Ovary (tissue), 10 donors: ENCODE measurements around the gene ZBTB8A. TPM values are rescaled to one million over a fixed set of nuclear protein-coding genes. Genes with fewer than 3 reads are reported as not detected.

ENCODE experiments used
- DNase-seq, 5 donors: peaks; one replicate each; pipeline ENCODE4 v3.0.0-alpha.2; 2019 to 2020
- H3K27ac ChIP-seq, 2 donors: fragments of 200-600 bp; one replicate each; pipeline versions ENCODE4 v1.5.1 to v1.8.0; 2019 to 2022
- H3K27me3 ChIP-seq: fragments of 200-600 bp; one replicate; pipeline ENCODE4 v1.8.0; 2022
- H3K36me3 ChIP-seq: fragments of 200-600 bp; sonication (generic); one replicate; pipeline ENCODE4 v1.5.1; 2019
- H3K4me1 ChIP-seq: one replicate; pipeline ENCODE4 v1.8.1; 2013; ENCODE audit warnings: mild to moderate bottlenecking, moderate library complexity; ENCODE audit not compliant: insufficient read depth
- H3K4me3 ChIP-seq: fragments of 200-600 bp; sonication (generic); one replicate; pipeline ENCODE4 v1.5.1; 2017
- H3K9me3 ChIP-seq, 2 donors: fragments of 200-600 bp in 1 of 2; sonication (generic) in 1 of 2; one replicate each; pipeline versions ENCODE4 v1.5.1 to v1.8.1; 2013 to 2019; ENCODE audit warnings: mild to moderate bottlenecking in 1 of 2, moderate library complexity in 1 of 2
- EP300 ChIP-seq: sonication (generic); formaldehyde crosslinking; IDR thresholded peaks from one replicate; pipeline ENCODE4 v1.6.1; 2017; ENCODE audit warnings: antibody characterized with exemption
- POLR2A ChIP-seq: fragments of 450-650 bp; IDR thresholded peaks from one replicate; pipeline ENCODE4 v1.6.1; 2017; ENCODE audit warnings: antibody characterized with exemption, mild to moderate bottlenecking, moderate library complexity
- WGBS, 3 donors: extraction: QIAGEN DNeasy Blood & Tissue Kit in 1 of 3; methylation state at CpG; one replicate each; pipeline versions ENCODE4 v1.1.5 to v1.1.7; 2013 to 2017; 5-methylcytosine and 5-hydroxymethylcytosine counted together
- intact Hi-C, 4 donors: fragments of 100-400 bp; cut with DNase I; formaldehyde crosslinking; loops; one replicate each; pipeline versions ENCODE4 v1.11.0 to v1.15.1; 2022 to 2023
- long read RNA-seq, 3 donors: library from polyadenylated mRNA in 2 of 3; unstranded in 2 of 3; transcript quantifications; one replicate each; pipeline ENCODE4 v2.0.0 and lab custom pipeline, GENCODE V29; 2021 to 2026
- polyA plus RNA-seq, 2 donors: library from polyadenylated mRNA; stranded (reverse); fragments of 200-250 nt in 1 of 2; fragments of 350-450 nt in 1 of 2; fragmentation: Illumina TruSeq in 1 of 2; extraction: RNeasy Lipid Tissue Mini Kit (QIAGEN cat#74804) in 1 of 2; gene quantifications; one replicate each; pipeline ENCODE4 v1.2.3, GENCODE V29; 2013 to 2014
- total RNA-seq, 7 donors: library from RNA; depleted of rRNA in 2 of 7; stranded (reverse); fragments of >200 nt in 2 of 7; fragmentation: NEBNext Ultra II Directional in 3 of 7; extraction: Animal tissue kit (Norgen Biotek cat#: 25700) in 3 of 7; gene quantifications; one replicate each; pipeline versions ENCODE4 v1.1.0 to v1.2.4, GENCODE V29; 2016 to 2023
- TF ChIP-seq, protein P1 (sequence below), 3 donors: fragments of 450-650 bp in 2 of 3; fragments of 200-600 bp in 1 of 3; IDR thresholded peaks; one replicate each; pipeline versions ENCODE4 v1.5.1 to v1.8.0; 2016 to 2022; ENCODE audit warnings: antibody characterized with exemption in 3 of 3, mild to moderate bottlenecking in 1 of 3
- donor health status: DM: no; HTN: no; CAD: no; lungs with moderate emphysema.
- donor health status: DM: no; HTN: no; CAD: no.
- donor health status: Bipolar disorder and iron deficiency.
- donor health status: DM: yes; HTN: yes; CAD: no.
- donor health status: DM: no; HTN: no; CAD: no.
- donor health status: DM: yes; HTN: yes; CAD: no.

ZBTB8A gene
- total RNA-seq (10 to 100 TPM in 5 of 7 donors, 1 to 10 TPM in 2; 5.6 to 13.9 (median 11.0) TPM), polyA plus RNA-seq (1 to 10 TPM; 4.5 to 9.0 TPM)
- long read RNA-seq, donor 1, full-length matches to known transcripts, result 48 of 58 reads
- long read RNA-seq, donor 1, partial matches to known transcripts, result 0 of 58 reads
- long read RNA-seq, donor 1, other reads (novel, unspliced or antisense), result 10 of 58 reads
- long read RNA-seq, donor 2, full-length matches to known transcripts, result 3 of 3 reads
- long read RNA-seq, donor 2, partial matches to known transcripts, result 0 of 3 reads
- long read RNA-seq, donor 2, other reads (novel, unspliced or antisense), result 0 of 3 reads
- long read RNA-seq, donor 3, partial matches to known transcripts, result 1 of 3 reads
- long read RNA-seq, donor 3, other reads (novel, unspliced or antisense), result 2 of 3 reads

GRCh38 chr1:32538887-32539583 is at the start of gene ZBTB8A:
TSS of gene ZBTB8A (plus strand) at chr1:32539427. CDS start at chr1:32592932, 53,505 bp downstream.
- Histone ChIP-seq H3K27ac (peak within 1 kb of the TSS in 1 of 2 donors; percentile 63), H3K27me3 (no peaks in the 10 kb centered on the region), H3K36me3 (no peaks in the 10 kb centered on the region), H3K9me3 (no peaks in the 10 kb centered on the region), H3K4me3 (peak within 1 kb of the TSS; percentile 47), H3K4me1 (peaks cover 4% of the 10 kb centered on the region)
- peak; percentile 38 to 63 (median 47) for DNase-seq
- TF ChIP-seq, protein P1, sequence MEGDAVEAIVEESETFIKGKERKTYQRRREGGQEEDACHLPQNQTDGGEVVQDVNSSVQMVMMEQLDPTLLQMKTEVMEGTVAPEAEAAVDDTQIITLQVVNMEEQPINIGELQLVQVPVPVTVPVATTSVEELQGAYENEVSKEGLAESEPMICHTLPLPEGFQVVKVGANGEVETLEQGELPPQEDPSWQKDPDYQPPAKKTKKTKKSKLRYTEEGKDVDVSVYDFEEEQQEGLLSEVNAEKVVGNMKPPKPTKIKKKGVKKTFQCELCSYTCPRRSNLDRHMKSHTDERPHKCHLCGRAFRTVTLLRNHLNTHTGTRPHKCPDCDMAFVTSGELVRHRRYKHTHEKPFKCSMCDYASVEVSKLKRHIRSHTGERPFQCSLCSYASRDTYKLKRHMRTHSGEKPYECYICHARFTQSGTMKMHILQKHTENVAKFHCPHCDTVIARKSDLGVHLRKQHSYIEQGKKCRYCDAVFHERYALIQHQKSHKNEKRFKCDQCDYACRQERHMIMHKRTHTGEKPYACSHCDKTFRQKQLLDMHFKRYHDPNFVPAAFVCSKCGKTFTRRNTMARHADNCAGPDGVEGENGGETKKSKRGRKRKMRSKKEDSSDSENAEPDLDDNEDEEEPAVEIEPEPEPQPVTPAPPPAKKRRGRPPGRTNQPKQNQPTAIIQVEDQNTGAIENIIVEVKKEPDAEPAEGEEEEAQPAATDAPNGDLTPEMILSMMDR (IDR thresholded peaks at IDR 0.05), result no peak
- TF ChIP-seq EP300 (no peak), POLR2A (no peak)
- 0 to 1% (median 0%) methylated on average over 33 of the region's 33 CpGs for WGBS, 3 donors
- intact Hi-C loops, result no loop called here

- WGBS, 3 donors, result 92 to 95% (median 93%) methylated on average over 3 of the region's 3 CpGs
- Histone ChIP-seq H3K9me3 (no peaks in the 10 kb centered on the region), H3K4me3 (no peak overlapping the region), H3K36me3 (no peaks in the 10 kb centered on the region), H3K27me3 (no peaks in the 10 kb centered on the region), H3K27ac (no peak overlapping the region), H3K4me1 (no peaks in the 10 kb centered on the region)
- TF ChIP-seq EP300 (no peak), POLR2A (no peak)
- TF ChIP-seq, protein P1 (IDR thresholded peaks at IDR 0.05), result no peak
- intact Hi-C loops, result no loop called here
- DNase-seq, result no peak
These were observed 49.3 kb upstream of the ZBTB8A start for GRCh38 chr1:32489774-32490454.

DNA sequence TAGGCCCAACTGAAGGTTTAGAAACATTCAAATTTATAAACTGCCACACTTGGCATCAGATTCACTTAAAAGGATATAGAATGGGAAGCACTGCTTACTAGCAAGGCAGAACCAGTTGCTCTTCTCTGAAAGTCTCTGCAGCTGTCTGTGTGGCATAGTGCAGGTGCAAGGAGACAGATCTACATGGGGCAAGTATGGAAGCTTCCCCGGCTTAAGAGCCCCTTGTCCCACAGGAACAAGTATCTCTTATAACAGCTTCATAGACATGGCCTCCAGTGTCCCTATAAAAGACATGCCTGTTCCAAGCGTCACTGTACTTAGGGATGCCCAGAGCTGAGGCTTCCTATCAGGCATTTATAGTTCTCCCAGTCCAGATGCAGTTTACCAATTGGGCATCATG is 47.8 kb upstream of the ZBTB8A start:
- no peaks in the 10 kb centered on the region for H3K27me3 ChIP-seq
- DNase-seq, result no peak
- H3K4me3 ChIP-seq, result no peak overlapping the region
- no peak overlapping the region for H3K27ac ChIP-seq
- no peaks in the 10 kb centered on the region for H3K36me3 ChIP-seq
- no peaks in the 10 kb centered on the region for H3K9me3 ChIP-seq
- intact Hi-C loops, result no loop called here
- H3K4me1 ChIP-seq, result no peaks in the 10 kb centered on the region
- WGBS, 3 donors, result 90 to 99% (median 98%) methylated on average over 2 of the region's 2 CpGs
- TF ChIP-seq POLR2A (no peak), EP300 (no peak)
- TF ChIP-seq, protein P1 (IDR thresholded peaks at IDR 0.05), result no peak

DNA sequence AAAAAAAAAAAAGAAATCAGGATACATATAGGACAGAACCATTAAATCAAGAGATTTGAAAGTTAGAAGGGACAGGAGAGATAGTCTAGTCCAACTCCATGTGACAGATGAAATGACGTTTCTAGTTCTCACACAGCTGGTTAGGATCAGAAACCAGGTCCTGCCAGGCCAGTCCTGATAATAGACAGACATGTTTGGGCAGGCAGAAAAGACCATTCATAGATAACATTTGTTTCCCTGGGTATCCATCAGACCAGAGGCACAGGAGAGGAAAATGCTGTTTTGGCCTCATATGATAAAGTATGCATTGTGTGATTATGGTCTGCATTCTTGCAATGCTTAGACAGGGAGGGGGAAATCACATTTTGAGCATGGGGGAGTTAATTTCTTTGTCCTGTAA is 45.0 kb upstream of the ZBTB8A start:
- H3K36me3 ChIP-seq, result no peaks in the 10 kb centered on the region
- intact Hi-C loops, result no loop called here
- no peak overlapping the region for H3K27ac ChIP-seq
- no peaks in the 10 kb centered on the region for H3K27me3 ChIP-seq
- 30 to 46% (median 39%) methylated on average over 1 of the region's 1 CpG for WGBS, 3 donors
- no peak for DNase-seq
- TF ChIP-seq POLR2A (no peak), EP300 (no peak)
- TF ChIP-seq, protein P1 (IDR thresholded peaks at IDR 0.05), result no peak
- H3K4me3 ChIP-seq, result no peak overlapping the region
- no peaks in the 10 kb centered on the region for H3K4me1 ChIP-seq
- H3K9me3 ChIP-seq, result no peaks in the 10 kb centered on the region
